Measurements from ENCODE around the gene AATK.

GRCh38 chr17:81152288-81152828 lies 13.7 kb downstream of the AATK start:
- TF ChIP-seq POLR2A (IDR thresholded peaks at IDR 0.05) (no peak), CTCF (IDR thresholded peaks at IDR 0.05) (no peak)
